ENCODE measurements around the gene HMGCLL1. TPM values are rescaled to one million over a fixed set of nuclear protein-coding genes. Genes with fewer than 3 reads are reported as not detected.

The HMGCLL1 gene
- total and polyA plus RNA-seq, 7 donors, result 0.32 to 1.3 (median 0.56) TPM

- DNase-seq (no peak), ATAC-seq (no peak)
- no peak for TF ChIP-seq CTCF (IDR thresholded peaks at IDR 0.05)
- Histone ChIP-seq H3K9me3 (no peaks in the 10 kb centered on the region), H3K4me3 (no peak overlapping the region), H3K4me1 (no peaks in the 10 kb centered on the region), H3K27me3 (ENCODE audit: insufficient read depth in 3 of 3, low read length in 2 of 3) (no peaks in the 10 kb centered on the region), H3K36me3 (ENCODE audit: insufficient read depth in 1 of 2, low read depth in 1 of 2) (no peaks in the 10 kb centered on the region), H3K27ac (no peak overlapping the region)
- 76 to 83% (median 80%) methylated on average over 2 of the region's 2 CpGs for WGBS, 3 donors
- intact Hi-C loops (cut with DNase I), result no loop called here
These were observed 48.1 kb downstream of the HMGCLL1 start for GRCh38 chr6:55530931-55531330.

GRCh38 chr6:55528624-55529023, 50.4 kb downstream of the HMGCLL1 start:
- Histone ChIP-seq H3K36me3 (ENCODE audit: insufficient read depth in 1 of 2, low read depth in 1 of 2) (no peaks in the 10 kb centered on the region), H3K27me3 (ENCODE audit: insufficient read depth in 3 of 3, low read length in 2 of 3) (no peaks in the 10 kb centered on the region), H3K27ac (no peak overlapping the region), H3K4me3 (no peak overlapping the region), H3K4me1 (no peaks in the 10 kb centered on the region), H3K9me3 (no peaks in the 10 kb centered on the region)
- intact Hi-C loops (cut with DNase I), result no loop called here
- ATAC-seq, result no peak
- WGBS, 3 donors, result 36 to 49% (median 36%) methylated on average over 1 of the region's 1 CpG
- no peak for DNase-seq
- TF ChIP-seq CTCF (IDR thresholded peaks at IDR 0.05), result no peak

GRCh38 chr6:55524441-55524840, 54.6 kb downstream of the HMGCLL1 start:
- intact Hi-C loops (cut with DNase I), result no loop called here
- TF ChIP-seq CTCF (IDR thresholded peaks at IDR 0.05), result no peak
- no peak for ATAC-seq
- H3K27ac ChIP-seq, result no peak overlapping the region
- WGBS, 3 donors, result 79 to 81% (median 81%) methylated on average over 3 of the region's 3 CpGs
- no peak overlapping the region for H3K4me3 ChIP-seq
- H3K36me3 ChIP-seq (ENCODE audit: insufficient read depth in 1 of 2, low read depth in 1 of 2), result no peaks in the 10 kb centered on the region
- no peak for DNase-seq
- H3K4me1 ChIP-seq, result no peaks in the 10 kb centered on the region
- H3K9me3 ChIP-seq, result no peaks in the 10 kb centered on the region
- H3K27me3 ChIP-seq (ENCODE audit: insufficient read depth in 3 of 3, low read length in 2 of 3), result no peaks in the 10 kb centered on the region

GRCh38 chr6:55518529-55519060, 60.4 kb downstream of the HMGCLL1 start:
- H3K9me3 ChIP-seq, result no peaks in the 10 kb centered on the region
- DNase-seq, result no peak
- no peak overlapping the region for H3K27ac ChIP-seq
- intact Hi-C loops (cut with DNase I), result no loop called here
- no peak for ATAC-seq
- 94 to 95% (median 94%) methylated on average over 4 of the region's 4 CpGs for WGBS, 3 donors
- no peaks in the 10 kb centered on the region for H3K4me1 ChIP-seq
- H3K27me3 ChIP-seq (ENCODE audit: insufficient read depth in 3 of 3, low read length in 2 of 3), result no peaks in the 10 kb centered on the region
- H3K4me3 ChIP-seq, result no peak overlapping the region
- TF ChIP-seq CTCF (IDR thresholded peaks at IDR 0.05), result no peak
- no peaks in the 10 kb centered on the region for H3K36me3 ChIP-seq (ENCODE audit: insufficient read depth in 1 of 2, low read depth in 1 of 2)

- no peak for ATAC-seq
- intact Hi-C loops (cut with DNase I), result no loop called here
- 81 to 83% (median 82%) methylated on average over 1 of the region's 1 CpG for WGBS, 3 donors
These were observed 62.3 kb downstream of the HMGCLL1 start for GRCh38 chr6:55516736-55517135.

More at GRCh38 chr6:55516736-55517135, 62.3 kb downstream of the HMGCLL1 start:
- Histone ChIP-seq H3K36me3 (ENCODE audit: insufficient read depth in 1 of 2, low read depth in 1 of 2) (no peaks in the 10 kb centered on the region), H3K27me3 (ENCODE audit: insufficient read depth in 3 of 3, low read length in 2 of 3) (no peaks in the 10 kb centered on the region), H3K4me1 (no peaks in the 10 kb centered on the region), H3K27ac (no peak overlapping the region), H3K9me3 (no peaks in the 10 kb centered on the region), H3K4me3 (no peak overlapping the region)
- no peak for TF ChIP-seq CTCF (IDR thresholded peaks at IDR 0.05)
- no peak for DNase-seq

Data from psoas muscle (tissue), 8 donors.